HepG2 (cell line): ENCODE results near the gene CCSER2. TPM values are rescaled to one million over a fixed set of nuclear protein-coding genes. Genes with fewer than 3 reads are reported as not detected.
"Not testable (repeated sequence)": the region's sequence is repeated elsewhere in the genome, so short reads cannot be mapped to it uniquely, and the experiment has no call there.

Experiments used
- ATAC-seq: fragments of 200-7000 bp; cut with Tn5 transposase; 3 replicates; pipeline ENCODE4 v1.9.1; 2020; ENCODE audit warnings: mild to moderate bottlenecking, moderate library complexity
- BruUV-seq: library from RNA; stranded (reverse); fragments of 400-500 nt; replicated peaks from 2 replicates; lab custom pipeline; 2021; lab: Mats Ljungman, UMichigan
- CTCF ChIA-PET: fragments of 300-600 bp; formaldehyde crosslinking; extraction: SDS; loops from one replicate; lab custom pipeline; 2021; ENCODE audit warnings: low total read pairs, inconsistent platforms, low intra/inter-chr PET ratio; lab: Yijun Ruan, JAX
- POLR2A ChIA-PET: fragments of 350-600 bp; sonication (Branson Sonifier 250); formaldehyde crosslinking; loops from one replicate; lab custom pipeline; 2020; ENCODE audit warnings: antibody characterized with exemption, inconsistent platforms; lab: Yijun Ruan, JAX
- DNase-seq: peaks from one replicate; pipeline ENCODE4 v3.0.0-alpha.2; 2015; ENCODE audit warnings: low spot score
- FAIRE-seq: peaks from 3 replicates; lab custom pipeline; 2011; peaks lifted over from hg19 to GRCh38; lab: Jason Lieb, UNC
- H2AFZ ChIP-seq: one replicate; pipeline ENCODE4 v1.6.1; 2011; ENCODE audit warnings: low read length, inconsistent platforms
- H3K27ac ChIP-seq: fragments of 300-600 bp; 3 replicates; pipeline ENCODE4 v1.8.0; 2011; ENCODE audit warnings: mixed run types, mild to moderate bottlenecking, mixed read lengths, low read length, inconsistent platforms; ENCODE audit not compliant: insufficient read depth; ENCODE audit errors: extremely low read length
- H3K27me3 ChIP-seq, 2 experiments: fragments of 200-600 bp in 1 of 2; 2 replicates in 1 of 2; 3 replicates in 1 of 2; pipeline versions ENCODE4 v1.6.0 to v1.8.0; 2011; ENCODE audit warnings: low read length in 2 of 2, mild to moderate bottlenecking in 2 of 2, moderate library complexity in 2 of 2, inconsistent platforms in 1 of 2; ENCODE audit not compliant: insufficient read depth in 2 of 2, control insufficient read depth in 1 of 2
- H3K36me3 ChIP-seq, 2 experiments: fragments of 200-600 bp in 1 of 2; replicated peaks in 1 of 2; 2 replicates in 1 of 2; 3 replicates in 1 of 2; pipeline versions ENCODE4 v1.5.1 to v1.8.0; 2011; ENCODE audit warnings: low read length in 2 of 2, inconsistent platforms in 1 of 2; ENCODE audit not compliant: insufficient read depth in 2 of 2, control insufficient read depth in 1 of 2
- H3K4me1 ChIP-seq: 2 replicates; pipeline ENCODE4 v1.5.1; 2012; ENCODE audit warnings: low read length, inconsistent platforms; ENCODE audit not compliant: insufficient read depth
- H3K4me2 ChIP-seq: 2 replicates; pipeline ENCODE4 v1.6.0; 2011; ENCODE audit warnings: low read depth, low read length, inconsistent platforms
- H3K4me3 ChIP-seq, 3 experiments: fragments of 200-600 bp in 1 of 3; sonication (generic), shearing (Covaris generic) in 1 of 3; replicated peaks in 1 of 3; 2 replicates each; pipeline ENCODE4 v1.5.1; 2011 to 2016; ENCODE audit warnings: low read length in 3 of 3, inconsistent platforms in 2 of 3, low read depth in 2 of 3, mild to moderate bottlenecking in 2 of 3, control low read depth in 1 of 3, mixed read lengths in 1 of 3; ENCODE audit not compliant: insufficient read depth in 1 of 3
- H3K79me2 ChIP-seq: one replicate; pipeline ENCODE4 v1.6.1; 2011; ENCODE audit warnings: low read length, inconsistent platforms; ENCODE audit not compliant: insufficient read depth
- H3K9ac ChIP-seq: 2 replicates; pipeline ENCODE4 v1.6.0; 2011; ENCODE audit warnings: mild to moderate bottlenecking, low read depth, low read length, inconsistent platforms; ENCODE audit not compliant: insufficient read depth
- H3K9me3 ChIP-seq: 2 replicates; pipeline ENCODE4 v1.5.1; 2012; ENCODE audit warnings: mild to moderate bottlenecking, low read length
- H4K20me1 ChIP-seq: 2 replicates; pipeline ENCODE4 v1.6.0; 2011; ENCODE audit warnings: inconsistent platforms, mild to moderate bottlenecking, low read length, moderate library complexity; ENCODE audit not compliant: insufficient read depth
- FOXA1 ChIP-seq, 2 experiments: fragments of 450-650 bp in 1 of 2; sonication (generic) in 1 of 2; formaldehyde crosslinking in 1 of 2; IDR thresholded peaks; 2 replicates each; pipeline versions ENCODE4 v1.4.0 to v1.6.1; 2016 to 2020; ENCODE audit warnings: missing genetic modification reagents in 1 of 2
- FOXA3 ChIP-seq: IDR thresholded peaks from 2 replicates; pipeline ENCODE4 v1.6.1; 2016; ENCODE audit warnings: missing genetic modification reagents, missing compliant biosample characterization
- SALL1 ChIP-seq: sonication (generic); formaldehyde crosslinking; IDR thresholded peaks from 2 replicates; pipeline ENCODE4 v1.8.0; 2022; ENCODE audit warnings: mild to moderate bottlenecking, missing genetic modification reagents
- ZNF281 ChIP-seq: sonication (generic); formaldehyde crosslinking; IDR thresholded peaks from 2 replicates; pipeline ENCODE4 v1.4.0; 2020; ENCODE audit warnings: missing genetic modification reagents, borderline replicate concordance
- WGBS: methylation state at CpG from one replicate; pipeline ENCODE4 v1.1.6; 2017; ENCODE audit warnings: low lambda C conversion rate; 5-methylcytosine and 5-hydroxymethylcytosine counted together
- in situ Hi-C: cut with HindIII; loops from 2 replicates; pipeline ENCODE4 v1.10.0; 2017; ENCODE audit warnings: low pct_unique_long_range_greater_than_20kb; ENCODE audit not compliant: extremely low pct_ligation_motif_present
- intact Hi-C: fragments of 100-400 bp; cut with micrococcal nuclease; formaldehyde crosslinking; loops from one replicate; pipeline ENCODE4 v1.10.0; 2022; ENCODE audit not compliant: unreplicated experiment
- polyA plus RNA-seq, 8 experiments: library from polyadenylated mRNA; depleted of rRNA in 3 of 8; stranded (reverse) in 7 of 8; unstranded in 1 of 8; fragments of >200 nt; fragmentation: Illumina TruSeq in 4 of 8; extraction: Trizol in 4 of 8; gene quantifications; 2 replicates each; pipeline versions ENCODE4 v1.2.1 to v1.2.3, GENCODE V29; 2011 to 2016; ENCODE audit warnings: low read depth in 4 of 8, missing spikeins in 1 of 8, mixed read lengths in 1 of 8; ENCODE audit not compliant: insufficient read depth in 1 of 8
- total RNA-seq, 5 experiments: library from RNA; depleted of rRNA; stranded (reverse); fragments of >200 nt; fragmentation: Illumina TruSeq; extraction: Trizol; gene quantifications; 2 replicates each; pipeline ENCODE4 v1.2.3, GENCODE V29; 2016; ENCODE audit warnings: low read depth in 1 of 5
- TF ChIP-seq, protein P1 (sequence below): sonication (generic); formaldehyde crosslinking; IDR thresholded peaks from 2 replicates; pipeline ENCODE4 v1.5.1; 2020; ENCODE audit warnings: mild to moderate bottlenecking, missing genetic modification reagents, moderate library complexity
- TF ChIP-seq, protein P2 (sequence below): IDR thresholded peaks from 2 replicates; pipeline ENCODE4 v1.4.0; 2020; ENCODE audit warnings: mild to moderate bottlenecking, missing genetic modification reagents

The CCSER2 gene
- total and polyA plus RNA-seq, 2 of the 13 experiments (the other 11 are each of a cell fraction or from before 2014, with no cell fraction given), result 13.3 to 17.2 TPM

GRCh38 chr10:84279876-84280475, 48.4 kb upstream of the CCSER2 start:
- POLR2A ChIA-PET, result interaction anchor here (1.1 kb wide), 1 partner anchor 48 kb away, joined by 3 read pairs; the partner anchor contains the start of gene CCSER2
- in situ Hi-C loops; H3K4me1 ChIP-seq; BruUV-seq; CTCF ChIA-PET; H4K20me1 ChIP-seq; H3K9ac ChIP-seq; H3K79me2 ChIP-seq; H3K9me3 ChIP-seq; DNase-seq; H3K27ac ChIP-seq; intact Hi-C loops; TF ChIP-seq FOXA1 (IDR thresholded peaks at IDR 0.05): not testable (repeated sequence)
- 2% methylated on average over 11 of the region's 31 CpGs for WGBS
- H3K4me3 ChIP-seq, result peak overlapping the region in 2 of 3 experiments; percentile 10 to 39; a peak in 3 of 6 replicates
- H3K4me2 ChIP-seq, result peak overlapping the region; percentile 40; the same call in 1 of the 2 replicates
- TF ChIP-seq FOXA1 (CRISPR knock-in tag; IDR thresholded peaks at IDR 0.05) (peak; percentile 60), SALL1 (0 out of 2 replicates have a peak, but pooled peaks have one; percentile 25), ZNF281 (CRISPR knock-in tag) (peak; percentile 63; the same call in 1 of the 2 replicates), FOXA3 (CRISPR knock-in tag) (peak; percentile 26; the same call in 1 of the 2 replicates)
- TF ChIP-seq, protein P1, sequence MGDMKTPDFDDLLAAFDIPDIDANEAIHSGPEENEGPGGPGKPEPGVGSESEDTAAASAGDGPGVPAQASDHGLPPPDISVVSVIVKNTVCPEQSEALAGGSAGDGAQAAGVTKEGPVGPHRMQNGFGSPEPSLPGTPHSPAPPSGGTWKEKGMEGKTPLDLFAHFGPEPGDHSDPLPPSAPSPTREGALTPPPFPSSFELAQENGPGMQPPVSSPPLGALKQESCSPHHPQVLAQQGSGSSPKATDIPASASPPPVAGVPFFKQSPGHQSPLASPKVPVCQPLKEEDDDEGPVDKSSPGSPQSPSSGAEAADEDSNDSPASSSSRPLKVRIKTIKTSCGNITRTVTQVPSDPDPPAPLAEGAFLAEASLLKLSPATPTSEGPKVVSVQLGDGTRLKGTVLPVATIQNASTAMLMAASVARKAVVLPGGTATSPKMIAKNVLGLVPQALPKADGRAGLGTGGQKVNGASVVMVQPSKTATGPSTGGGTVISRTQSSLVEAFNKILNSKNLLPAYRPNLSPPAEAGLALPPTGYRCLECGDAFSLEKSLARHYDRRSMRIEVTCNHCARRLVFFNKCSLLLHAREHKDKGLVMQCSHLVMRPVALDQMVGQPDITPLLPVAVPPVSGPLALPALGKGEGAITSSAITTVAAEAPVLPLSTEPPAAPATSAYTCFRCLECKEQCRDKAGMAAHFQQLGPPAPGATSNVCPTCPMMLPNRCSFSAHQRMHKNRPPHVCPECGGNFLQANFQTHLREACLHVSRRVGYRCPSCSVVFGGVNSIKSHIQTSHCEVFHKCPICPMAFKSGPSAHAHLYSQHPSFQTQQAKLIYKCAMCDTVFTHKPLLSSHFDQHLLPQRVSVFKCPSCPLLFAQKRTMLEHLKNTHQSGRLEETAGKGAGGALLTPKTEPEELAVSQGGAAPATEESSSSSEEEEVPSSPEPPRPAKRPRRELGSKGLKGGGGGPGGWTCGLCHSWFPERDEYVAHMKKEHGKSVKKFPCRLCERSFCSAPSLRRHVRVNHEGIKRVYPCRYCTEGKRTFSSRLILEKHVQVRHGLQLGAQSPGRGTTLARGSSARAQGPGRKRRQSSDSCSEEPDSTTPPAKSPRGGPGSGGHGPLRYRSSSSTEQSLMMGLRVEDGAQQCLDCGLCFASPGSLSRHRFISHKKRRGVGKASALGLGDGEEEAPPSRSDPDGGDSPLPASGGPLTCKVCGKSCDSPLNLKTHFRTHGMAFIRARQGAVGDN (CRISPR knock-in tag), result peak; percentile 31; the same call in 1 of the 2 replicates
- TF ChIP-seq, protein P2, sequence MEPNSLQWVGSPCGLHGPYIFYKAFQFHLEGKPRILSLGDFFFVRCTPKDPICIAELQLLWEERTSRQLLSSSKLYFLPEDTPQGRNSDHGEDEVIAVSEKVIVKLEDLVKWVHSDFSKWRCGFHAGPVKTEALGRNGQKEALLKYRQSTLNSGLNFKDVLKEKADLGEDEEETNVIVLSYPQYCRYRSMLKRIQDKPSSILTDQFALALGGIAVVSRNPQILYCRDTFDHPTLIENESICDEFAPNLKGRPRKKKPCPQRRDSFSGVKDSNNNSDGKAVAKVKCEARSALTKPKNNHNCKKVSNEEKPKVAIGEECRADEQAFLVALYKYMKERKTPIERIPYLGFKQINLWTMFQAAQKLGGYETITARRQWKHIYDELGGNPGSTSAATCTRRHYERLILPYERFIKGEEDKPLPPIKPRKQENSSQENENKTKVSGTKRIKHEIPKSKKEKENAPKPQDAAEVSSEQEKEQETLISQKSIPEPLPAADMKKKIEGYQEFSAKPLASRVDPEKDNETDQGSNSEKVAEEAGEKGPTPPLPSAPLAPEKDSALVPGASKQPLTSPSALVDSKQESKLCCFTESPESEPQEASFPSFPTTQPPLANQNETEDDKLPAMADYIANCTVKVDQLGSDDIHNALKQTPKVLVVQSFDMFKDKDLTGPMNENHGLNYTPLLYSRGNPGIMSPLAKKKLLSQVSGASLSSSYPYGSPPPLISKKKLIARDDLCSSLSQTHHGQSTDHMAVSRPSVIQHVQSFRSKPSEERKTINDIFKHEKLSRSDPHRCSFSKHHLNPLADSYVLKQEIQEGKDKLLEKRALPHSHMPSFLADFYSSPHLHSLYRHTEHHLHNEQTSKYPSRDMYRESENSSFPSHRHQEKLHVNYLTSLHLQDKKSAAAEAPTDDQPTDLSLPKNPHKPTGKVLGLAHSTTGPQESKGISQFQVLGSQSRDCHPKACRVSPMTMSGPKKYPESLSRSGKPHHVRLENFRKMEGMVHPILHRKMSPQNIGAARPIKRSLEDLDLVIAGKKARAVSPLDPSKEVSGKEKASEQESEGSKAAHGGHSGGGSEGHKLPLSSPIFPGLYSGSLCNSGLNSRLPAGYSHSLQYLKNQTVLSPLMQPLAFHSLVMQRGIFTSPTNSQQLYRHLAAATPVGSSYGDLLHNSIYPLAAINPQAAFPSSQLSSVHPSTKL (CRISPR knock-in tag), result peak; percentile 33; the same call in 1 of the 2 replicates
- TF ChIP-seq, all 625 proteins: peak for 6; not testable (repeated sequence) for 619
- H3K36me3 ChIP-seq, H3K27me3 ChIP-seq, ATAC-seq, FAIRE-seq, H2AFZ ChIP-seq: not testable (repeated sequence)
